Activated T-helper 1 cell treated with anti-CD3 and anti-CD28 coated beads, Interleukin-12 subunit alpha, Interleukin-12 subunit beta, Interleukin-2, Interleukin-4 antibody, amounts not matched to agents 30 ng/mL and 10 ng/mL and 1 ng/mL, durations not matched to agents 14 hours and 24 hours and 36 hours (primary cell): ENCODE data around the gene OBP2B. TPM values are rescaled to one million over a fixed set of nuclear protein-coding genes. Genes with fewer than 3 reads are reported as not detected.
"Not testable (repeated sequence)": the region's sequence is repeated elsewhere in the genome, so short reads cannot be mapped to it uniquely, and the experiment has no call there.

Experiments used
- DNase-seq: peaks from one replicate; pipeline ENCODE4 v3.0.0; 2021; ENCODE audit warnings: low spot score
- H3K27ac Mint-ChIP-seq: one replicate; pipeline ENCODE4 v1.8.0; 2021; ENCODE audit warnings: mild to moderate bottlenecking, mixed read lengths
- H3K27me3 Mint-ChIP-seq: one replicate; pipeline ENCODE4 v1.8.0; 2022; ENCODE audit warnings: mild to moderate bottlenecking, moderate library complexity, mixed read lengths; ENCODE audit not compliant: insufficient read depth
- H3K36me3 Mint-ChIP-seq: one replicate; pipeline ENCODE4 v1.8.0; 2021; ENCODE audit warnings: low read depth, mixed read lengths
- H3K4me1 Mint-ChIP-seq: one replicate; pipeline ENCODE4 v1.8.0; 2021; ENCODE audit warnings: low read depth, mixed read lengths
- H3K4me3 Mint-ChIP-seq: one replicate; pipeline ENCODE4 v1.8.0; 2021; ENCODE audit warnings: mild to moderate bottlenecking, moderate library complexity, mixed read lengths
- H3K9me3 Mint-ChIP-seq: one replicate; pipeline ENCODE4 v1.8.0; 2021; ENCODE audit warnings: mixed read lengths
- intact Hi-C: fragments of 100-400 bp; cut with micrococcal nuclease; formaldehyde crosslinking; loops from one replicate; pipeline ENCODE4 v1.15.1; 2024
- total RNA-seq: library from RNA; stranded (reverse); gene quantifications from 2 replicates; pipeline ENCODE4 v1.2.3, GENCODE V29; 2022

Gene OBP2B
- total RNA-seq, 1 donor from 2014 or later = not detected

GRCh38 chr9:133173056-133173455 lies 36.0 kb downstream of the OBP2B start:
- Mint-ChIP-seq H3K27me3 (peaks cover 25% of the 10 kb centered on the region), H3K9me3 (no peaks in the 10 kb centered on the region), H3K27ac (no peak overlapping the region), H3K36me3 (no peaks in the 10 kb centered on the region), H3K4me3 (no peak overlapping the region), H3K4me1 (peaks cover 4% of the 10 kb centered on the region)
- intact Hi-C loops = no loop called here
- DNase-seq = no peak

- H3K4me3 Mint-ChIP-seq = no peak overlapping the region
- intact Hi-C loops = no loop called here
- peaks cover 13% of the 10 kb centered on the region for H3K27me3 Mint-ChIP-seq
- no peaks in the 10 kb centered on the region for H3K36me3 Mint-ChIP-seq
- H3K9me3 Mint-ChIP-seq = no peaks in the 10 kb centered on the region
- H3K27ac Mint-ChIP-seq = no peak overlapping the region
- H3K4me1 Mint-ChIP-seq = peaks cover 5% of the 10 kb centered on the region
- DNase-seq = no peak
Measured at GRCh38 chr9:133171161-133171961, 37.7 kb downstream of the OBP2B start.

- Mint-ChIP-seq H3K27ac (no peak overlapping the region), H3K27me3 (peaks cover 17% of the 10 kb centered on the region), H3K36me3 (no peaks in the 10 kb centered on the region), H3K4me3 (no peak overlapping the region), H3K9me3 (no peaks in the 10 kb centered on the region), H3K4me1 (peaks cover 5% of the 10 kb centered on the region)
- intact Hi-C loops = no loop called here
- no peak for DNase-seq
Measured at GRCh38 chr9:133170716-133171115, 38.3 kb downstream of the OBP2B start.

- intact Hi-C loops, H3K4me3 Mint-ChIP-seq, H3K4me1 Mint-ChIP-seq, H3K9me3 Mint-ChIP-seq, H3K36me3 Mint-ChIP-seq, H3K27ac Mint-ChIP-seq, DNase-seq: not testable (repeated sequence)
- peaks cover 13% of the 10 kb centered on the region for H3K27me3 Mint-ChIP-seq
Measured at GRCh38 chr9:133169687-133170086, 39.4 kb downstream of the OBP2B start.

- peaks cover 5% of the 10 kb centered on the region for H3K4me1 Mint-ChIP-seq
- H3K27me3 Mint-ChIP-seq = peaks cover 11% of the 10 kb centered on the region
- no peaks in the 10 kb centered on the region for H3K9me3 Mint-ChIP-seq
- H3K4me3 Mint-ChIP-seq = no peak overlapping the region
- H3K36me3 Mint-ChIP-seq = no peaks in the 10 kb centered on the region
- DNase-seq = no peak
- intact Hi-C loops = no loop called here
- H3K27ac Mint-ChIP-seq = no peak overlapping the region
Measured at GRCh38 chr9:133169102-133169501, 39.9 kb downstream of the OBP2B start.

- no peak overlapping the region for H3K27ac Mint-ChIP-seq
- no peaks in the 10 kb centered on the region for H3K36me3 Mint-ChIP-seq
- peaks cover 11% of the 10 kb centered on the region for H3K27me3 Mint-ChIP-seq
- H3K4me3 Mint-ChIP-seq = no peak overlapping the region
- intact Hi-C loops = no loop called here
- no peak for DNase-seq
- H3K9me3 Mint-ChIP-seq = no peaks in the 10 kb centered on the region
- peaks cover 5% of the 10 kb centered on the region for H3K4me1 Mint-ChIP-seq
Measured at GRCh38 chr9:133168432-133168831, 40.6 kb downstream of the OBP2B start.

GRCh38 chr9:133167769-133168168 lies 41.3 kb downstream of the OBP2B start:
- H3K4me3 Mint-ChIP-seq = no peak overlapping the region
- no peaks in the 10 kb centered on the region for H3K9me3 Mint-ChIP-seq
- DNase-seq = no peak
- peaks cover 5% of the 10 kb centered on the region for H3K4me1 Mint-ChIP-seq
- H3K36me3 Mint-ChIP-seq = no peaks in the 10 kb centered on the region
- H3K27me3 Mint-ChIP-seq = peaks cover 9% of the 10 kb centered on the region
- intact Hi-C loops = no loop called here
- H3K27ac Mint-ChIP-seq = no peak overlapping the region

- Mint-ChIP-seq H3K9me3 (no peaks in the 10 kb centered on the region), H3K27ac (no peak overlapping the region), H3K4me1 (peaks cover 5% of the 10 kb centered on the region), H3K36me3 (no peaks in the 10 kb centered on the region), H3K4me3 (no peak overlapping the region), H3K27me3 (peaks cover 9% of the 10 kb centered on the region)
- intact Hi-C loops = no loop called here
- no peak for DNase-seq
Measured at GRCh38 chr9:133167096-133167730, 41.8 kb downstream of the OBP2B start.

GRCh38 chr9:133166392-133166791 lies 42.7 kb downstream of the OBP2B start:
- Mint-ChIP-seq H3K27ac (no peak overlapping the region), H3K9me3 (no peaks in the 10 kb centered on the region), H3K4me3 (no peak overlapping the region), H3K4me1 (peaks cover 10% of the 10 kb centered on the region), H3K27me3 (peaks cover 5% of the 10 kb centered on the region), H3K36me3 (peaks cover 2% of the 10 kb centered on the region)
- DNase-seq = no peak
- intact Hi-C loops = no loop called here

- H3K4me1 Mint-ChIP-seq = peaks cover 11% of the 10 kb centered on the region
- H3K27me3 Mint-ChIP-seq = peaks cover 7% of the 10 kb centered on the region
- no peak for DNase-seq
- no peak overlapping the region for H3K4me3 Mint-ChIP-seq
- no peaks in the 10 kb centered on the region for H3K9me3 Mint-ChIP-seq
- H3K36me3 Mint-ChIP-seq = peaks cover 4% of the 10 kb centered on the region
- intact Hi-C loops = no loop called here
- no peak overlapping the region for H3K27ac Mint-ChIP-seq
Measured at GRCh38 chr9:133165452-133165730, 43.7 kb downstream of the OBP2B start.

- peaks cover 11% of the 10 kb centered on the region for H3K4me1 Mint-ChIP-seq
- H3K36me3 Mint-ChIP-seq = peaks cover 7% of the 10 kb centered on the region
- intact Hi-C loops = no loop called here
- H3K27ac Mint-ChIP-seq = no peak overlapping the region
- peak overlapping the region; percentile 80 for H3K4me3 Mint-ChIP-seq
- H3K27me3 Mint-ChIP-seq = peaks cover 7% of the 10 kb centered on the region
- no peaks in the 10 kb centered on the region for H3K9me3 Mint-ChIP-seq
- no peak for DNase-seq
Measured at GRCh38 chr9:133164191-133164590, 44.9 kb downstream of the OBP2B start.

GRCh38 chr9:133163504-133164172 lies 45.4 kb downstream of the OBP2B start, which contains the start of gene GBGT1:
TSS of gene GBGT1 (minus strand) at chr9:133163914. CDS start at chr9:133162412, 1,502 bp downstream.
- Mint-ChIP-seq H3K4me1 (peaks cover 11% of the 10 kb centered on the region), H3K4me3 (peak within 1 kb of the TSS; percentile 80), H3K27ac (no peak within 1 kb of the TSS), H3K27me3 (peaks cover 7% of the 10 kb centered on the region), H3K36me3 (peaks cover 7% of the 10 kb centered on the region), H3K9me3 (no peaks in the 10 kb centered on the region)
- intact Hi-C loops = loop anchor here (2.0 kb wide), 1 partner anchor 21 kb away; no protein-coding TSS in a partner anchor
- DNase-seq = peak; percentile 25

- H3K4me3 Mint-ChIP-seq = peak overlapping the region; percentile 54
- intact Hi-C loops = loop anchor here (2.0 kb wide), 1 partner anchor 22 kb away; no protein-coding TSS in a partner anchor
- H3K9me3 Mint-ChIP-seq = no peaks in the 10 kb centered on the region
- DNase-seq = no peak
- no peak overlapping the region for H3K27ac Mint-ChIP-seq
- H3K27me3 Mint-ChIP-seq = peaks cover 7% of the 10 kb centered on the region
- peaks cover 9% of the 10 kb centered on the region for H3K36me3 Mint-ChIP-seq
- peaks cover 5% of the 10 kb centered on the region for H3K4me1 Mint-ChIP-seq
Measured at GRCh38 chr9:133162861-133163503, 46.1 kb downstream of the OBP2B start.
